Stimulated activated CD4-positive, alpha-beta T cell treated with anti-CD3 and anti-CD28 coated beads, Interleukin-12 subunit alpha, Interleukin-12 subunit beta, amount 100 ng/mL, for 48 hours (primary cell): Measurements from ENCODE around the gene MBL2.

Experiments used
- DNase-seq, 3 donors: peaks; one replicate each; pipeline ENCODE4 v3.0.0-alpha.2; 2020; ENCODE audit warnings: low read depth in 2 of 3, low spot score in 1 of 3

Gene MBL2

GRCh38 chr10:52774182-52774581 lies 1.6 kb upstream of the MBL2 start:
- DNase-seq = no peak

GRCh38 chr10:52771534-52772445 lies 794 bp downstream of the MBL2 start:
- no peak for DNase-seq

- DNase-seq = no peak
These were observed 1.7 kb downstream of the MBL2 start for GRCh38 chr10:52770904-52771303.

- no peak for DNase-seq
These were observed 2.6 kb downstream of the MBL2 start for GRCh38 chr10:52769966-52770365.

- DNase-seq = no peak
These were observed 4.5 kb downstream of the MBL2 start for GRCh38 chr10:52768001-52768532.

- no peak for DNase-seq
These were observed 10.5 kb downstream of the MBL2 start for GRCh38 chr10:52762088-52762487.

- DNase-seq = no peak
These were observed 13.4 kb downstream of the MBL2 start for GRCh38 chr10:52759154-52759553.

- DNase-seq = no peak
These were observed 14.2 kb downstream of the MBL2 start for GRCh38 chr10:52758406-52758805.

- no peak for DNase-seq
These were observed 14.8 kb downstream of the MBL2 start for GRCh38 chr10:52757773-52758172.

- no peak for DNase-seq
These were observed 15.6 kb downstream of the MBL2 start for GRCh38 chr10:52756966-52757365.

- no peak for DNase-seq
These were observed 16.3 kb downstream of the MBL2 start for GRCh38 chr10:52756295-52756694.

GRCh38 chr10:52755297-52756062 lies 17.1 kb downstream of the MBL2 start:
- no peak for DNase-seq

GRCh38 chr10:52752801-52753445 lies 19.7 kb downstream of the MBL2 start:
- DNase-seq = no peak

GRCh38 chr10:52752261-52752660 lies 20.3 kb downstream of the MBL2 start:
- no peak for DNase-seq

- no peak for DNase-seq
These were observed 21.2 kb downstream of the MBL2 start for GRCh38 chr10:52751337-52751736.

- DNase-seq = no peak
These were observed 22.0 kb downstream of the MBL2 start for GRCh38 chr10:52750629-52751028.

- no peak for DNase-seq
These were observed 24.9 kb downstream of the MBL2 start for GRCh38 chr10:52747694-52748093.

- DNase-seq = no peak
These were observed 26.4 kb downstream of the MBL2 start for GRCh38 chr10:52746169-52746568.

- DNase-seq = no peak
These were observed 28.4 kb downstream of the MBL2 start for GRCh38 chr10:52744057-52744805.

- no peak for DNase-seq
These were observed 29.9 kb downstream of the MBL2 start for GRCh38 chr10:52742731-52743130.

GRCh38 chr10:52741851-52742250 lies 30.7 kb downstream of the MBL2 start:
- DNase-seq = no peak
